GM19239 (cell line): ENCODE data around the gene TMPO.
"Not testable (repeated sequence)": the region's sequence is repeated elsewhere in the genome, so short reads cannot be mapped to it uniquely, and the experiment has no call there.

ENCODE experiments used
- DNase-seq: peaks from one replicate; pipeline ENCODE4 v3.0.0; 2011; ENCODE audit warnings: low spot score; ENCODE audit not compliant: insufficient read length
- FAIRE-seq: peaks from 2 replicates; lab custom pipeline; 2011; peaks lifted over from hg19 to GRCh38; lab: Jason Lieb, UNC

TMPO gene

DNA sequence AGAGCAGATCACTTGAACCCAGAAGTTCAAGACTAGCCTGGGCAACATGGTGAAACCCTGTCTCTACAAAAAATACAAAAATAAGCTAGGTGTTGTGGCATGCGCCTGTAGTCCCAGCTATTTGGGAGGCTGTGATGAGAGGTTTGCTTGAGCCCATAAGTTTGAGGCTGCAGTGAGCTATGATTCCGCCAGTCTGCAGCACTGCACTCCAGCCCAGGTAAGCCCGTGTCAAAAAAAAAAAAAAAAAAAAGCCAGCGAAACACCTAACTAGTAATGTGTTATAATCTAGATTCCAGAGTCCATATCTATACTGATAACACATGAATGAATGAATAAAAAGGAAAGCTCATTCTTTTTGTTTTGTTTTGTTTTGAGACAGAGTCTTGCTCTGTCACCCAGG is 59.6 kb downstream of the TMPO start:
- no peak for FAIRE-seq
- DNase-seq: no peak

DNA sequence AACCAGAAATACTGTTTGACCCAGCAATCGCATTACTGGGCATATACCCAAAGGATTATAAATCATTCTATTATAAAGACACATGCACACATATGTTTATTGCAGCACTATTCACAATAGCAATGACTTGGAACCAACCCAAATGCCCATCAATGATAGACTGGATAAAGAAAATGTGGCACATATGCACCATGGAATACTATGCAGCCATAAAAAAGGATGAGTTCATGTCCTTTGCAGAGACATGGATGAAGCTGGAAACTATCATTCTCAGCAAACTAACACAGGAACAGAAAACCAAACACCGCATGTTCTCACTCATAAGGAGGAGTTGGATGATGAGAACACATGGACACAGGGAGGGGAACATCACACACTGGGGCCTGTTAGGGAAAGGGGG is 61.4 kb downstream of the TMPO start:
- FAIRE-seq, DNase-seq: not testable (repeated sequence)

DNA sequence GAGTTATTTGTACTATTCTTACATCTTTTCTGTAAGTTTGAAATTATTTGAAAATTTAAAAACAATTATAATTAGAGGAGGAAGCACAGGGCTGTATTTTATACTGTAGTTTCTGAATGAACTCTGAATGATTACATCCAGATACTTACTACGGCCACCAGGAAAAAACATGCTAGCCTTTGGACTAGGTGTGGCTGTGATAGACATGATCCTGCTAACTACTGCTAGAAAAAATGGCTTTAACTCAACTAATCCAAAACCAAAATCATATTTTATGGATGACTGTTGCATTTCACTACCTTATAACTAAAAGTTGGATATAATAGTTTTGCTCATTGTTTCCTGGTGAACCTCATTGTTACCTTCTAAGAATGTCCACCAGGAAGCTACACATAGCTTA is 63.0 kb downstream of the TMPO start:
- FAIRE-seq: no peak

GRCh38 chr12:98578821-98579220 is 63.4 kb downstream of the TMPO start:
- FAIRE-seq (no peak), DNase-seq (no peak)

More for the DNA sequence above, 63.0 kb downstream of the TMPO start:
- DNase-seq: no peak

DNA sequence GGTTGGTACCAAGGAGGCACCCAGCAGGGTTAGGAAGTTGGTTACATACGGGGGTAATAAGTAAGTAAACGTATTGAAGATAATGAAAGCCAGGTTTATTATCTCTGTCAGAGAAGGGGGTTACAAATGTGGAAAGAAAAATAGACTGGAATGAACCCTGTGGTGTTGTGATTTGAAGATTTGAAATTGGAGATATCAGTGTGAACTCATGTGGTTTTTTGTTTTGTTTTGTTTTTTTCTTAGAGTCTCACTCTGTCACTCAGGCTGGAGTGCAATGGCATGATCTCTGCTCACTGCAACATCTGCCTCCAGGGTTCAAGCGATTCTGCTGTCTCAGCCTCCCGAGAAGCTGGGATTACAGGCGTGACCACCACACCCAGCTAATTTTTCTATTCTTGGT is 64.0 kb downstream of the TMPO start:
- DNase-seq: no peak
- no peak for FAIRE-seq

DNA sequence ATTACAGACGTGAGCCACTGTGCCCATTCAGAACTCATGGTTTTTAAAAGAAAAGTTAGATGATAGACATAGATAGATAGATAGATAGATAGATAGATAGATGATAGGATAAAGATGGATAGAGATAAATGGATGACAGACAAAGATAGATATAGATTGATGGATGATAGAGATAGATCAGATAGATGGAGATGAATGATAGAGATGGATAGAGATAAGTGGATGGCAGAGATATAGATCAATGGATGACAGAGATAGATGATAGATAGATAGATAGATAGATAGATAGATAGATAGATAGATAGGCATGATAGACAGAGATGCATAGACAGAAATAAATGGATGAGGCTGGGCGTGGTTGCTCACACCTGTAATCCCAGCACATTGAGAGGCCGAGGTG is 64.4 kb downstream of the TMPO start:
- FAIRE-seq (no peak), DNase-seq (no peak)

DNA sequence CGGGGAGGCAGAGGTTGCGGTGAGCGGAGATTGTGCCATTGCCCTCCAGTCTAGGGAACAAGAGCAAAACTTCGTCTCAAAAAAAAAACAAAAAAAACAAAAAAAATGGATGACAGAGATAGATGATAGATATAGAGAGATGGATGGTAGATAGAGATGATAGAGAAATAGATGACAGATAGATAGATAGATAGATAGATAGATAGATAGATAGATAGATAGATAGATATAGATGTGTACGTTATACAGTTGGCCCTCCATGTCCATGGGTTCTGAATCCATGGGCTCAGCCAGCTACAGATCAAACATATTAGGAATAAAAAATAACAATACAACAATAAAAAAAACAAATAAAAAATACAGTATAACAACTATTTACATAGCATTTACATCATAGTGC is 65.3 kb downstream of the TMPO start:
- DNase-seq (no peak), FAIRE-seq (no peak)

DNA sequence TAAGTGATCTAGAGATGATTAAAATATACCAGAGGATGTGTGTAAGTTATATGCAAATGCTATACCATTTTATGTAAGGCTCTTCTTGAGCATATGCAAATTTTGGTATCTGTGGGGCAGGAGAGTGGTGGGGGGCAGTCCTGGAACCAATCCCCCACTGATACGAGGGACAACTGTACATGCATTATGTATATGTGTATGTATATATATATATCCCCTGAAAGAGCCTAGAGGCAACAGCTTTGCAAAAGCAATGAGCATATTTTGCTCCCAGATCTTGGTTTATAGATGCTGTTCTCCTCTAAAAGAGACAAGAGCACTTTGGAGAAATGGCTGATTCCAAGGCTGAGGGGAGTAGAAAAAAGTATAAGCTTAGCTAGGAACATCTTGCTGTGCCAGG is 65.7 kb downstream of the TMPO start:
- DNase-seq (no peak), FAIRE-seq (no peak)

GRCh38 chr12:98582093-98582492 is 66.7 kb downstream of the TMPO start:
- no peak for FAIRE-seq

GRCh38 chr12:98587084-98587483 is 71.7 kb downstream of the TMPO start:
- no peak for DNase-seq
- no peak for FAIRE-seq

More at GRCh38 chr12:98582093-98582492, 66.7 kb downstream of the TMPO start:
- no peak for DNase-seq

DNA sequence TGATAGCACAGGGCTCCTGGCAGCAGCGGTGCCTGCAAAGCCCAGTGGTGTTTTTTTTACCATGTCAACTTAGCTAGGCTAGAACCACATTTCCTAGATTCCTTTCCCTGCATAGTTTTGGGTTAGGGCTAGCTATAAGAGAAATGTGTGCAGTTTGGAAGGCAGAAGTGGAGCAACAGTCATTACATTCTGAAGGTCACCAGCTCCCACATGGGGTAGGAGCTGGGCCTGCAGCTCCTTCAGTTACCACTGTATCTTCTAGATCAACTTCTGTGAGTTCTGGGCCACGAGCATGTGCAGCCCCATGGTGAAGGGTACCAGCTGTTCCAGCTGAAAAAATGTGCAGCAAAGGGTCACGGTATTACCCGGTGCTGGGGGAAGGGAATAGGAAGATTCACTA is 75.8 kb downstream of the TMPO start:
- no peak for DNase-seq
- no peak for FAIRE-seq

GRCh38 chr12:98592825-98593322 is 77.5 kb downstream of the TMPO start:
- FAIRE-seq (no peak), DNase-seq (no peak)

- FAIRE-seq: peak; percentile 92
- peak; percentile 86 for DNase-seq
These were observed 78.1 kb downstream of the TMPO start, which contains the start of gene SLC25A3 for GRCh38 chr12:98593351-98594049. TSS of gene SLC25A3 (plus strand) at chr12:98593686. CDS start at chr12:98593979, 293 bp downstream.

DNA sequence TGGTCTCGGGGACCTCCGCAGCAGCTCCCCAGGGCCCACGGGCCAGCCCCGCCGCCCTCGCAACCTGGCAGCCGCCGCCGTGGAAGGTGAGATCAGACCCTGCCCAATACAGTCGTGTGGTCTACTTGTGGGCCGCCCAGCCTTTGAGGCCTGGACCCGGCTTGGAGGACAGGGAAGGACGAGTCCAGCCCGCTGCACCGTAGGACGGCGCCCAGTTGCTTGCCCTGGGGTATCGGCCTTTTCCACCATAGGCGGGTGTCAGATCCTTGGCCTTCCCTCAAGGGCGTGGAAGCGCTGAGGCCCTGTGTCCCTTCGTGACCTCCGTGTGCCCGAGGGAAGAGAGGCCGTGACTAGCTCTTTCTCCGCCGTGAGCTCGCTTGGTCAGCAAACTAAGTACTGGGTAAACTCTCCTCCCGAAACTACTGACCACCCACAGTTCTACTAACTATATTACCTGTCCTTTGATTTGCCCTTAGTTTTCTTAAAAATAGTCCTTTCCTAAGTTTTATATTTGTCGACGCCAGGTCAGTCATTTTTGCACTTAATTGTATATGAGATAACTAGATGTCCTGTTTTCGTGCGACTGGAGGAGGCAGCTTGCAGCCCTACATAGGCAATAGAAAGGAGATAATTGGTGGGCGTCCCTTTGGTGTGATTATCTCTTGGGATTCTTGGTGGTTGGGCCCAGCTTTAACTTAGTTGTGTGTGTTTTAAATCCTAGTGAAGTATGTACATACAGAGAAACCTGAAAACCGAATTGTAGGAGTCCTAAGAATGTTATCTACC is 78.9 kb downstream of the TMPO start:
- DNase-seq (no peak), FAIRE-seq (peak; percentile 47)

- no peak for FAIRE-seq
- no peak for DNase-seq
These were observed 80.0 kb downstream of the TMPO start for GRCh38 chr12:98595243-98595988.

- not testable (repeated sequence) for DNase-seq
These were observed 81.9 kb downstream of the TMPO start for GRCh38 chr12:98597313-98597712.

More at GRCh38 chr12:98597313-98597712, 81.9 kb downstream of the TMPO start:
- not testable (repeated sequence) for FAIRE-seq
